Loucy (cell line): ENCODE results near the gene ETV3.

Experiments used
- CTCF ChIP-seq: fragments of 200-600 bp; sonication (generic); conservative IDR thresholded peaks from 2 replicates; pipeline ENCODE4 v1.5.1; 2014; ENCODE audit warnings: mild to moderate bottlenecking, antibody characterized with exemption, low read length
- EZH2phosphoT487 ChIP-seq: fragments of 200-600 bp; IDR thresholded peaks from 2 replicates; pipeline ENCODE4 v1.6.1; 2018; ENCODE audit warnings: antibody characterized with exemption, mild to moderate bottlenecking, moderate library complexity, borderline replicate concordance

GRCh38 chr1:157091186-157091585 is 47.0 kb downstream of the ETV3 start:
- TF ChIP-seq CTCF = no peak
- no peak for TF ChIP-seq EZH2phosphoT487
